ENCODE results near the gene MPP2.
"Not testable (repeated sequence)": the region's sequence is repeated elsewhere in the genome, so short reads cannot be mapped to it uniquely, and the experiment has no call there.

MPP2 gene

GRCh38 chr17:43900858-43901754 is 6.2 kb downstream of the MPP2 start:
- TF ChIP-seq CTCF (IDR thresholded peaks at IDR 0.05) (no peak), ZFX (IDR thresholded peaks at IDR 0.05; ENCODE audit: borderline replicate concordance) (no peak)
- H3K27ac ChIP-seq = no peak overlapping the region

- no peak for TF ChIP-seq ZFX (IDR thresholded peaks at IDR 0.05; ENCODE audit: borderline replicate concordance)
- no peak for TF ChIP-seq CTCF (IDR thresholded peaks at IDR 0.05)
Observed at GRCh38 chr17:43900183-43900857, 7.0 kb downstream of the MPP2 start.

DNA sequence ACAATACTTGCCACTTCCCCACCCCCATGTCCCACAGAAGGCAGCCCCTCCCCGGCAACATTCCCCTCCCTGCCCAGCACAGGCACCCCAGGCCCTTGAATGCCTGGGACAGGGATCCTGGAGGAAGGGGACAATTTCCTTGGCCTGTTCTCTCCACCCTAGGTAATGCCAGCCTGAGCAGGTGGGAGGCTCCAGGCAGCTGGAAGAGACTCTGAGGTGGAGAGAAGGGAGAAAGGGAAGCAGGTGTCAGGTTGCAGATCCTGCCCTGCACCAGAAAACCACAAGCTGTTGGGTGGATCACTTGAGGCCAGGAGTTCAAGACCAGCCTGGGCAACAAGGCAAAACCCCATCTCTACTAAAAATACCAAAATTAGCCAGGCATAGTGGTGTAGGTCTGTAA is 8.9 kb downstream of the MPP2 start:
- H3K27ac ChIP-seq = no peak overlapping the region
- TF ChIP-seq CTCF (IDR thresholded peaks at IDR 0.05) (no peak), ZFX (IDR thresholded peaks at IDR 0.05; ENCODE audit: borderline replicate concordance) (no peak)

More at GRCh38 chr17:43900183-43900857, 7.0 kb downstream of the MPP2 start:
- no peak overlapping the region for H3K27ac ChIP-seq

DNA sequence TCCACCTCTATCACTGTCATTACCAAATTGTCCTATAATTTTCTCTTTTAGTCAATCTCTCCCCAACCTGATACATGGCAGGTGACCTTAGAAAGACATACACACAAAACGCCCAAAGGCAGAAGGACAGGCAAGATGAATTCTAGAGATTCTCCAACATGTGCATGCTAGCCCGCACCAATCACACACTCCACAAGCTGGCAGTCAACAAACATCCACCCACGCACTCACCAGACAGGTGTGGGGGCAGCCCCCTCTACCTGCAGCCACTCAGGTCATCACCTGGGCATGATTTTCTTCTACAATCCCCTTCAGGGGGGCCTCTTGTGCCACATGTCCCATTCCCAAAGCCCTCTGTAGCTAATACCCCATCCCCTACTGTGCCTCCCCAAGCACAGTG is 9.5 kb downstream of the MPP2 start:
- TF ChIP-seq CTCF (IDR thresholded peaks at IDR 0.05) = no peak
- no peak for TF ChIP-seq ZFX (IDR thresholded peaks at IDR 0.05; ENCODE audit: borderline replicate concordance)
- no peak overlapping the region for H3K27ac ChIP-seq

GRCh38 chr17:43894494-43894893 is 12.8 kb downstream of the MPP2 start:
- not testable (repeated sequence) for H3K27ac ChIP-seq

GRCh38 chr17:43892647-43892952 is 14.7 kb downstream of the MPP2 start:
- TF ChIP-seq CTCF (IDR thresholded peaks at IDR 0.05) (no peak), ZFX (IDR thresholded peaks at IDR 0.05; ENCODE audit: borderline replicate concordance) (no peak)
- no peak overlapping the region for H3K27ac ChIP-seq

GRCh38 chr17:43891851-43892646 is 15.3 kb downstream of the MPP2 start:
- TF ChIP-seq CTCF (IDR thresholded peaks at IDR 0.05) (no peak), ZFX (IDR thresholded peaks at IDR 0.05; ENCODE audit: borderline replicate concordance) (no peak)
- no peak overlapping the region for H3K27ac ChIP-seq

All from 22Rv1 (cell line).